Forelimb muscle (tissue), 1 donor: ENCODE results near the gene CGRRF1. TPM values are rescaled to one million over a fixed set of nuclear protein-coding genes. Genes with fewer than 3 reads are reported as not detected.

ENCODE experiments used
- DNase-seq: peaks from one replicate; pipeline ENCODE4 v3.0.0-alpha.2; 2013; ENCODE audit warnings: low read depth
- polyA plus RNA-seq: library from polyadenylated mRNA; unstranded; fragments of 120-200 nt; gene quantifications from one replicate; pipeline ENCODE4 v1.2.1, GENCODE V29; 2013; ENCODE audit not compliant: insufficient read length

CGRRF1 gene, protein sequence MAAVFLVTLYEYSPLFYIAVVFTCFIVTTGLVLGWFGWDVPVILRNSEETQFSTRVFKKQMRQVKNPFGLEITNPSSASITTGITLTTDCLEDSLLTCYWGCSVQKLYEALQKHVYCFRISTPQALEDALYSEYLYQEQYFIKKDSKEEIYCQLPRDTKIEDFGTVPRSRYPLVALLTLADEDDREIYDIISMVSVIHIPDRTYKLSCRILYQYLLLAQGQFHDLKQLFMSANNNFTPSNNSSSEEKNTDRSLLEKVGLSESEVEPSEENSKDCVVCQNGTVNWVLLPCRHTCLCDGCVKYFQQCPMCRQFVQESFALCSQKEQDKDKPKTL
- 14.5 TPM for polyA plus RNA-seq

DNA sequence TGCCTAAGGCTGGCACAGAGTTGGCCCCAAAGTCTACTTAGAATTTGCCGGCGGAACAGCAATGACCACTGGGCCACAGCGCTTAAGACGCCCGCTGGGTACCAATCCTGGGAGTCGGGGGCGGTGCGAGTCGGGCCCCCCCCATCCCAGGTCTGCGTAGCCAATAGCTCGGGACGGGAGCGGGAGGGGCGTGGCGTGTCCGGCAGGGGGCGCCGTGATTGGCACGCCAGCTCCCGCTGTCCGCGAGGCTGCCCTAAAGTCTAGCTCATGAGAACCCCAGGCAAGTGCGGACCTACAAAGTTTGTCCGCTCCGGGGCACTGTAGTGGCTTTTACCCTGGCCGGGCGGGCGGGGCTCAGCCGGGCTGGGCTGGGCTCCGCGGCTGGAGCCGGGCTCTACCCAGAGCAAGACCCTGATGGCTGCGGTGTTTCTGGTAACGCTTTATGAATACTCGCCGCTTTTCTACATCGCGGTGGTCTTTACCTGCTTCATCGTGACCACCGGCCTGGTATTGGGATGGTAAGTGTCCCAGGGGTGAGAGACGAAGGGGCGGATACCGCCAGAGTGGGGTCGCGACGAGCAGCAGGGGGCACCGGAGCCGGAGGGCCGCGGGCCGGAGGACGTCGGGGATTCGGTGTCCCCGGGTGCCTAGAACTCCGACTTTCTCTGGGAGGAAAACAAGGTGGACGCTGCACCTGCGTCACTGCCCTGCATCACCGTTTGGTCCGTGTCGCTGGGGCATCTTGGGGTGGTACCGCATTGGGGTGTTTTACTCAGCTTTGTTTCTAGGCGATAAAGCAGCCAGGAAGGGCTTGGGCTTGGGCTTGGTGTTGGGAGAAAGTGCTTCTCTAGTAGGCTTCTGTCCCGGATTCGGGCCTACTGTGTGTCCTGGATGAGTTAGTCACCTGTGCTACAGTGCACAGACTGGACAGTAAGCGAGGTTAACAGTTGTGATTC is at the start of gene CGRRF1:
Gene CGRRF1, plus strand, starts transcription at position 361 of the 956 bp plus-strand sequence. Its CDS starts 54 bp downstream, at position 415.
- peak; percentile 90 for DNase-seq

DNA sequence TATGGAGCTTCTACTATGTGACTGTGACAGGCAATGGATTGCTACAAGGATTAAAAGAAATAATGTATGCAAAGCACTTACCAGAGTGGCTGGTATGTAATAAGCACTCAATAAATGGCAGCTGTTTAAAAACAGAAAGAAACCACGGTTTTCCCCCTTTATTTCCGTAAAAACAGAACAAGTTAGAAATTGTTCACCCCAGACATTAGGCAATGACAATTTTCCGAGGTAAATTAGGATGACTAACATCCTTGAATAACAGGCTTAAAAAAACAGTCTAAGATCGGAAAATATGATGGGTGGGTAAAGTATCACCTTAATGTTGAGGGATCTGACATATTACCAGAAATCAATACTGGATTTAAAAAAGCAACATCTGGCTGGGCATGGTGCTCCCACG is 47.7 kb upstream of the CGRRF1 start:
- no peak for DNase-seq

DNA sequence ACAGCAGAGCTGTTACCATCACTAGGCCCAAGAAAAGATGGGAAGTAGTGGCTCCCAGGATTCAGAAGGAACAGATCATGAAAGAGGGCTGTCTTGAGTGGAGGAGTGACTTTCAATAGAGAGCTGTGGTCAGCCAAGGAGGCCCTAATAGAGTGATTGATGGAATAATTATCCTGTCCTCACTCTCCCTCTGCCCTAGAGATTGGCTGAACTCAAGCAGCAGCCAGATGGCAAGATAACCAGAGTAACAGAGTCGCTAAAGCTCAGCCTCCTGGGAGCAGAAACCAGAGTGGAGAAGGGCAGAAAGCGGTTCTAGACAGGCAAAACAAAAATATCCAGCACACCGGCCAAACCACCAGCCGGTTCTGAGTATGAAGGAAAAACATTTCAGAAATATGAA is 44.1 kb upstream of the CGRRF1 start:
- no peak for DNase-seq

DNA sequence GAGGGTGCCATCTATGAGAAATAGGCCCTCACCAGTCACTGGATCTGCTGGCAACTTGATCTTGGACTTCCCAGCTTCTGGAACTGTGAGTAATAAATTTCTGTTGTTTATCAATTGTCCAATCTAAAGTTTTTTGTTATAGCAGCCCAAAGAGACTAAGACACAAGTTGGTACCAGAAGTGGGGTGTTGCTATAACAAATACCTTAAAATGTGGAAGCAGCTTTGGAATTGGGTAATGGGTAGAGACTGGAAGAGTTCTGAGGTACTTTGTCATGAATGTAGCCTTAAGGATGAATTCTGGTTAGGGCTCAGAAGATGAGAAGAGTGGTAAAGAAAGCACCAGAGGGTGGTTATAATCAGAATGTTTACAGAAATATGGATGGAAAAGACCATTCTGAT is 42.4 kb upstream of the CGRRF1 start:
- DNase-seq = no peak

DNA sequence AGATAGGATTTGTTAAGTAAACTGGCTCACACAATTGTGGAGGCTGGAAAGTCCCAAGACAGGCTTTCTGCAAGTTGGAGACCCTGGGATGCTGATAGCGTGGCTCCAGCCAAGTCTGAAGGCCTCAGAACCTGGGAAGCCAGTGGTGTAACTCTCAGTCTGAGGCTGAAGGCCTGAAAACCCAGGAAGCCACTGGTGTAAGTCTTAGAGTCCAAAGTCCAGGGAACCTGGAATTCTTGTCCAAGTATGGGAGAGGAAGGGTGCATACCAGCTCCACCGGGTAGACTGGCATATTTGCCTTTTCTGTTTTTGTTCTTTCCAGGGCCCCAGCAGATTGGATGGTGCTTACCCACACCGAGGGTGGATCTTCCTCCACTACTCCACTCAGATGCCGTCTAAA is 39.0 kb upstream of the CGRRF1 start:
- DNase-seq = no peak

DNA sequence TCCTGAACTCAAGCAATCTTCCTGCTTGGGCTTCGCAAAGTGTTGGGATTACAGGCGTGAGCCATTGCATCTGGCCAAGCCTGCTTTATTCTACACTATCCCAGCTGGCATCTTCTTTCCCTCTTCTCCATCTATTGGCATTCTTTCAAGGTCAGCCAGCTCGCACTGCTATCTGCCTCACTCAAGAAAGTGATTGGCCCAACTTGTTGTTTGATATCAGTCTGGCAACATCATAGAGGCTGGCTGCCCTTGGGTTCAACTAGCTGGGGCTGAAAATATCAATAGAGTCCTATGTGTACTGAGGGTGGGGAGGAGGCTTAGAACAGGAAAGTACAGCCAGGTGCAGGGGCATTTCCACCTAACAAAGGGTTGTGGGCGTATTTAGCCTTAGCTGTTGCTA is 38.1 kb upstream of the CGRRF1 start:
- DNase-seq = no peak

DNA sequence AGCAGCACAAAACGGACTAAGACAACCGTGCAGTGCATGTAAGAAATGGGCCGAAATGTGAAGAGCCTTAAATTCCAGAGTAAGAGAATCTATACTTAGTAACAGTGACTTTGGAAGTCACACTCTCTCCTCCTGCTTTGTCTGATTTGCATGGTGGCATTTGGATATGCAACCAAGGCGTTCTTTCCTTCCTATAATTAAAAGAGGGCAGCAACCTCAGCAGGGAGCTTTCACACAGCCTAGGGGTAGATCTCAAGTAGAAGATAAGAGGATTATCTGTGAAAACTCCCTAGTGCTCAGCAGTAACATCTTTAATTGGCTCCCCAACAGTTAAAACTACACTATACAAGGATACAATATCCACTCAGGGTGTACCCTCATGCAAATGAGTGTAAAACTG is 37.4 kb upstream of the CGRRF1 start:
- DNase-seq = no peak

DNA sequence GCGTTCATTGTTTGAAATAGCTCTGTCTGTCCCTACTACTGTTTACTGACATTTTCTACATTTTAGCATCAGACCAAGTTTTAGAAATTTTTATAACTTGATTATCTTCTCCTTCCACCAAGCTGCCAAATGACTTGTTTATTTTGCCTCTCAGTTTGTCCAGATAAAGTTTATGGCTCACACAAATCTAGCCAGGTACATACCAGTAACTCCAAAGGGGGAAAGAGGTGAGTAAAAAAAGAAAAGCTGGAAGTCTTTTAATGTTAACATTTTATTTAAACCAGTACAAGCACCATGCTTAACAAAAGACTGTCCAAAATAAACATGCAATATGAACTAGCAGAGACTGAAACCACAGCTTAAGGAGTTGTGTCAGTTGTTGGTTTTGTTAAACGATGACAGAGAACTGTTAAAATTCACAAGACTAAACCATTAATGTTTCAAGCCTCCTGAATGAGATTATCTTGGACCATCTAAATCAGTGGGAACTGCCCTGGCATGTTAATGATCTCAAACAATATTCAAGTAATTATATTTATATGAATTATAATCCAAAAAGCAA is 35.4 kb upstream of the CGRRF1 start:
- DNase-seq = no peak

DNA sequence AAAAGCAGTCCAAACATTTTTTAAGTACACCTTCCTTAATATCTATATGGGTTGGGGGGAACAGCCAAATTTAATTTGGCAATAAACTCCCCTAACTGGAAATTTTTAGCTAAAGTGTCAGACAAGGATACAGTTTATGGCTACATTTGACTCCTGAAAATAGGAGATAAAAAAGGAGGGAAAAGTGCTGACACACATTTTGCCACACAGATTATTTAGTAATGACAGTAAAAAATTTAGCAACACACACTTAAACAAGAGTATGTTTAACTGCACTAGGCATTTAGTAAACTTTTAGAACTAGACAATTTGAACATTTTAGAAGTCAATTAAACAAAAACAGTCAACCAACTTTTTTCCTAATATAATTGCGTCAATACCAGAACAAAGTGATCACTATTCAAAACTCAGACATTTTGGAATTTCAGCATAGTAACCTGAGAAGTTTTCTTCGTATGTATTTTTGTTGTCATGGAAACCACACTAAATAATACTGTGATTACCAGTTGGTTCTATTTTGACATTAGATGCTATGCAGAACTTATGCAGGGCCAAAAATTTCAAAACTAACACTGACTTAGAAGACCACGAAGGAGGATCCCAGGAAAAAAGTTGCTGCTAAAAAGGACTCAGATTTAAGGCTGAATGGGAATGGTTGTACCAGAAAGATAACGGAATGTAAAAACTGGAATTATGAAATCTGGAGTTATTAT is 34.4 kb upstream of the CGRRF1 start:
- no peak for DNase-seq

DNA sequence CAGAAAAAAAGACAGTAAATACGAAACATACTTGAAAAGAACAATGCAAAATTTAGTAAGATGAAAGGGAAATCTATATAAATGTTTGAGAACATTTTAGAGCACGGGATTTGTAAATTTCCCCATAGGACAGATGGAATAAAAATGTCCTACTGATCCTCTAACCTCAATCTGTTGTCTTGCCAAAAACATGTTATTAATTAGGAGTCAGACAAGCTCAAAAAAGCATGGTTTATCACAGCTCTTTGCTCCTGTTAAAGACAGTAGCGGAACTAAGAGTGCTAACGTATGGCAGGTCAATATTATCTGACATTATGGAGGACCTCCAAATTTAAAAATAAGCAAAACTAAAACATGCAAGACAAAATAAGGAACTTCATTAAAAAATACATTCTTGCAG is 33.8 kb upstream of the CGRRF1 start:
- no peak for DNase-seq

DNA sequence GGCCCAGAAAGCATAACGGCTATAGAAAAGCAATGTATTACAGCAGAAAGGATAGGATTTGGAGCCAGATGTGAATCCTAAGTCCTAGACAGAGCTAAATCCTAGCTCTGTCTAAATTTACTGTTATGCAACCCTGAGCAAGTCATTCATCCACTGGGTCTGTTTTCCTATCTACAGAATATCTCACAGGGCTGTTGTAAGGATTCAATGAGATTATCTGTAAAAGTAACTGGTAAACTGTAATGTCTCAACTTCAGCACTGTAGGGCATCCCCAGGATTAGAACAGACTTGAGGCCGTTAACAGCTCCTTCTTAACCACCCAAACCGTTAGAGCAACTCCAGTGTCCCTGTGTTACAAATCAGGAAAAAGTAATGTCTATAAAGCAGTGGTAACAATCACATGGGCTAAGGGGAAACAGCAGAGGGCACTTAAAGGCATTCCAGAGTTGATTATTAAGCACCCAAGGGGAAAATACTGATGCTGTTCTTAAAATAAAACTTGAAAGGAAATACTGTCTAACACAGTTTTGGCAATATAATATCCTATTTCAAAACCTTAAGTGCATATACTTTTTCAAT is 31.0 kb upstream of the CGRRF1 start:
- no peak for DNase-seq

DNA sequence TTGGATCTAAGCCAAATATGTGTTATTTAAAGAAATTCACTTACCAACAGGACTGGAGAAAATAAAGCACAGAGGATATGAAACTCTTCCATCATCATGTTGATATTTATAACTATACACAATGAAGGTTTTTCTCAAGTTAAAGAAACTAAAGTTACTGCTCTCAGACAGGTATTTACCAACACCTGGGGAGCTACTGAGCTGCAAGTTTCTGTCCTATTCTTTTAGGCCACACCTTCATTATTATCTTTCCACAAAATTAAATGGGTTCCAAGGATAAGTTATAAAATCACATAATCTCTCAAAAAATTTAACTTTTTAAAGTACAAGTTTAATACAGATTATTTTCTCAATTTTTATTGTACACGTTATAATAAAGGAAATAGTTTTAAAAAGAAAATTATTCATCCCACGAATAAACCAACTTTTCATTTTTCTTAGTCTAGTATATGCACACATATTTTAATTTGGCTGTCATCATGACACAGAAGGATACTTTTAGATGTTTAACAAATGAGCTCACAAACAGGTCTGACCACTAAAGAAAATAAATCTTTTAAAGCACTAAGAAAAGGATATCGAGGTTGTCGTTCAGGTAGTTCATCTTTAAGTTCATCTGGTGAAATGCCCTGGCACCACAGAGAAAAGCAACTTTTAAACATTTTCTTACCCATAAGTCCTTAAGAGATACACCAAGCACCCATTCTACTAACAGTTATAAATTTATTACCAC is 28.7 kb upstream of the CGRRF1 start:
- DNase-seq = no peak

DNA sequence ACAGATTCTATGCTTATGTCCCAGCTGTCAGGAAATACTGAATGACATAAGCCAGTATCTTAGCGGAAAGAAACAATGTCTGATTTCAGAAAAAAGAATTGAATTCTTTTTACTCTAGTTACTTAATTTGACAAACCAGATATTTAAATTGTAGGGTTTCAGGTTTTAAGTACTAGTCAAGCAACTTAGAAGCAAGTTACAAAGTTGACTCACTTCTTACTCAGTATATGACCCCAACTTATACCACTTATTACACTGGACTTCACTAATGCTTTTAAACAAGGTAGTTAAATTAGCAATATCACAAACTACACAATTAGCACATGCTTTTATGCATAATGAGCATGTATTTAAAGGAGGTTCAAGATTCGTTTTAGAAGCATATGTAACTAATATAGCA is 28.0 kb upstream of the CGRRF1 start:
- DNase-seq = no peak

DNA sequence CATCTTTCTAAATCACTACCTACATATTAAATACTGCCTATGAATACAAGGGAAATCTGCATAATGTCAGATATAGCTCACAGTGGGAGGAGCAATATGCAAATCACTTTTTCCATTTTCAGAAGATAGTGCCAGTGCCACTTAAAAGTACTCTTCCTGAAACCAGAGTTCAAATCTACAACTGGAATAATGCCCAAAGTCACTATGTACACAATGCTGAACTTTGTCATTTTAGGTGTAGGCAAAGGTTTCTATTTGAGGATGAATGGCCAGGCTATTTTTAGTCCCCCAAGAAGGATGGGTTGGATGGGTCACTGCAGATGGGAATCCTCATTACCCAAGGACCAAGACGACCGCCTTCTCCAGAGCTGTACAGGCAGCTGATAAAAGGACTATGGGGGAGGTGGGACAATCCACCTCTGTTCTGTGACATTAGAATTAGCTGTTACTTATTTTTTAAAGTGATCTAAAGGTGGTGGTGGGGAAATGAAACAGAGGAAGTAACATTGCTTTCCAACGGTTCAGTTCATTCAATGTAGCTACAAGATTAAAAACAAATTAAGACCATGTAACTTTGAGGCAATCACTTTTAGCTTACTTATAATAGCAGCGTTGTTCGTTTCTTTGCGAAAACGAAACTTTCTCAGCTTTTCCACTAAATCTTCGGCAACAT is 26.5 kb upstream of the CGRRF1 start:
- DNase-seq = no peak

DNA sequence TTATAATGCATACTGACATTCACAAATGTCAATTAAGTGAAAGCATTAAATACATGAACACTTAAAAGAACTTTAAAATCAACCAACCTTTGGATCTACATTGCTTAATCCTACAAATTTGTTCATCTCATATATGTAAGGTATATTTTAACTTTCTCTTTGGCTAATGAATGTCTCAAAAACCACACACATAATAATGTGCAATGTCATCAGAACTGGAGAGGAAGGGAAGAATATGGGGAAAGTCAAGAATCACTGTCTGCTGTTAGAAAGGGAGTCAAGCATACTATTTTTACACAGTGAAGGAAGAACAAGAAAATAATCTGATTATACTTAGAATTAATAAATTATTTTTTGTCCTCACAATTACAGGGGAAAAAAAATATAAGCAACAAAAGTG is 25.9 kb upstream of the CGRRF1 start:
- no peak for DNase-seq

DNA sequence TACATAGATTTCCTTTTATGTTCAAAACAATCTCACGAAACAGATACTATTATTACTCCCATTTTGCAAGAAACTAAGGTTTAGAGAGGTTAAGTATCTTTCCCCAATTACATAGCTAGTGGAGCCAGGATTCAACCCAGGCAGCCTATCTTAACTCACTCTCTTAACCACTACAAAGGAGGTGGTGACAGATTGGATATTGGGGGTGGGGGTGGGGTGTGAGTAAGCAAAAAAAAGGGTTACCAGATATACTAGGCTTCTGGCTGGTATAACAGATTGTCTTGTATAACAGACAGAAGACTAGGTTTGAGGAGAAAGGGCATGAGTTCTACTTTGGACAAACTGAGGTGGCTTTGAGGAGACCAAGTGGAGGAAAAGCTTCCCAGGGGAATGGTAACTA is 23.0 kb upstream of the CGRRF1 start:
- DNase-seq = no peak

DNA sequence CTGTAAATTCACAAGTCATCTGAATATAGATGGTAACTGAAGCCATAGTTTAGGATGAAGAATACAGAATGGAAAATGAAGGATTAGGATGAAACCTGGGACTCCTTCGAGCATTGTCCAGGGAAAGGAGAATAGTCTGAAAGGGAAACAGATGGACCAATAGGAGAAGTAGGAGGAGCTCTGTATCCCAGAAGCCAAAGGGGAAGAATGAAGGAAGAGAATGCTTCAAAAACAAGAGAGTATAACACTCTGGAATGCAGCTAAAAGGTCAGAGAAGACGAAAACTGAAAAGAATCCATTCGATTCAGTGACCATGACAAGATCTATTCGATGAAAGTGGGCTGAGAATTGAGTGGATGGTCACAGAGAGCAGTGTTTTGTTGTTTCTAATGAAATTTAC is 21.9 kb upstream of the CGRRF1 start:
- DNase-seq = no peak

DNA sequence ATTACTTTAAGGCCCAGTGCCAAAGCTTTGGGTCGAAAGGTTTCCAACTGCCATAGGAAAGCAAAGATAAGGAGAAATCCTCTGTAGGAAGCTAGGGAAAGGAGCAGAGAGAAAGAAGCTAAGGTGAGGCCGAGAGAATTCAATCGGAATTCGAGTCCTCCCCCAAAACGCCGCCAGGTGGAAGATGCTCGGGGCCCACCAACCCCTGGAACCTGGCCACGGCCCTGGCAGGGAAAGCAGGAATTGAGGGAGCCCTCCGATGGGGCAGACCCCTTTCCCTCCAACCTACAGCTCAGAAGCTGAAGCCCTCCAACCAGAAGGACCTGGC is 21.4 kb upstream of the CGRRF1 start:
- no peak for DNase-seq

DNA sequence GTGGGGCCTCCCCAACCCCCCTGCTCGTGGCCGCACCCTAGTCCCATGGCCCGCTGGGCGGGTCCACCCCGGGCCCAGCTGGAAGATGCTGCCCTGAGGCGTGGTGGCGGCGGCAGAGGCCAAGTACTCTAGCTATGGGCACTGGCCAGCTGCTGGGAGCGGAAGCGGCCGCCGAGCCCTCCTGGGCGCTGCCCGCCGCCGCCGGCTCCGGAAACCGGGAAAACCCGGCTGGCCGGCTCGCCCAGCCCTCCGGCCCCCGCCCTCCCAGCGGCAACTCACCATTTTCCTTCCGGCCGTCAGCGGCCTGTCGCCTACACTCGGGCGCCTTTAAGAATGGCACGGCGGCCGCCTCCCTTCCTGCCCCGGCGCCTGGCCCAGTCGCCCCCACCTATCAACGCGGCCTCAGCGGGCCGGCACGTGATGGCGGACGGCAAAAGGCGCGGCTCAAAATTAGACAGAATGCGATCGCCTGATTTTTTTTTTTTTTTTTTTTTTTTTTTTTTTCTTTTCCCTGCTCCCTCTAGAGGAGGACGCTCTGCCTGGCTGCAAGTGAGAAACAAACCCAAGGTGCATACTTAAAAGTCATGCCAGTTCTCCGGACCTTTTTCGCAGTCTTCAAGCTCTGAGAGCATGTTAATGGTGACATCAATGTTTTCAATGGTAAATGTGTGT is 20.9 kb upstream of the CGRRF1 start, which contains the start of gene GMFB:
Gene GMFB, minus strand, starts transcription at position 335 of the 672 bp plus-strand sequence. Its CDS starts 53 bp downstream, at position 282.
- DNase-seq = peak; percentile 56

DNA sequence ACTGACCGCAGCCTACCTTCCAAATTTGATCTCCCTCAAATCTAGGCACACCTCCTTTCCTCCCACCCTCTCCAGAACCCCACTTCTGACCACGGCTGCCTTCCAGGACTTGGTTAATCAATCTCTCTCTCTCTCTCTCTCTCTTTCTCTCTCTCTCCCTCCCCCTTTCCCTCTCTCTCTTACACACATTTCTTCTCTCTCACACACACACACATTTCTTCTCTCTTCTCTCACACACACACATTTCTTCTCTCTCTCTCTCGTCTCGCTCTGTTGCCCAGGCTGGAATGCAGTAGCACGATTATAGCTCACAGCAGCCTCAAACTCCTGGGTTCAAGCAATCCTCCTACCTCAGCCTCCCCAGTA is 20.4 kb upstream of the CGRRF1 start:
- DNase-seq = no peak
